H9 (cell line): ENCODE measurements around the gene NKX6-2. TPM values are rescaled to one million over a fixed set of nuclear protein-coding genes. Genes with fewer than 3 reads are reported as not detected.

ENCODE experiments used
- DNase-seq: peaks from one replicate; pipeline ENCODE4 v3.0.0-alpha.2; 2017
- H2AFZ ChIP-seq: one replicate; pipeline ENCODE4 v1.6.1; 2013; ENCODE audit warnings: mild to moderate bottlenecking, low read length, control low read depth, moderate library complexity
- H2AK5ac ChIP-seq: 2 replicates; pipeline ENCODE4 v1.6.1; 2013; ENCODE audit warnings: low read length, control low read depth, mixed read lengths; ENCODE audit not compliant: insufficient read length
- H2BK120ac ChIP-seq: one replicate; pipeline ENCODE4 v1.6.1; 2013; ENCODE audit warnings: low read depth, mild to moderate bottlenecking, low read length, control low read depth, inconsistent platforms; ENCODE audit not compliant: poor library complexity, severe bottlenecking
- H2BK12ac ChIP-seq: 2 replicates; pipeline ENCODE4 v1.6.1; 2013; ENCODE audit warnings: low read length, control low read depth, mixed read lengths, low read depth; ENCODE audit not compliant: insufficient read length
- H2BK15ac ChIP-seq: 2 replicates; pipeline ENCODE4 v1.6.1; 2013; ENCODE audit warnings: low read depth, low read length, control low read depth
- H2BK20ac ChIP-seq: one replicate; pipeline ENCODE4 v1.6.1; 2013; ENCODE audit warnings: low read depth, mild to moderate bottlenecking, low read length, control low read depth, inconsistent platforms; ENCODE audit not compliant: poor library complexity, severe bottlenecking
- H2BK5ac ChIP-seq: 2 replicates; pipeline ENCODE4 v1.6.1; 2013; ENCODE audit warnings: low read length, control low read depth, mixed read lengths; ENCODE audit not compliant: insufficient read length
- H3K14ac ChIP-seq: 2 replicates; pipeline ENCODE4 v1.6.1; 2013; ENCODE audit warnings: low read length, control low read depth; ENCODE audit not compliant: insufficient read depth
- H3K18ac ChIP-seq: 2 replicates; pipeline ENCODE4 v1.6.1; 2013; ENCODE audit warnings: low read depth, mild to moderate bottlenecking, mixed read lengths, low read length, control low read depth; ENCODE audit not compliant: insufficient read length
- H3K23ac ChIP-seq: 2 replicates; pipeline ENCODE4 v1.6.1; 2013; ENCODE audit warnings: low read length, control low read depth, mixed read lengths, low read depth; ENCODE audit not compliant: insufficient read length
- H3K23me2 ChIP-seq: 2 replicates; pipeline ENCODE4 v1.6.1; 2013; ENCODE audit warnings: low read depth, mild to moderate bottlenecking, mixed read lengths, low read length, control low read depth; ENCODE audit not compliant: insufficient read length, poor library complexity, severe bottlenecking
- H3K27ac ChIP-seq: 2 replicates; pipeline ENCODE4 v1.5.1; 2013; ENCODE audit warnings: low read length, control low read depth, mixed read lengths, low read depth; ENCODE audit not compliant: insufficient read length
- H3K27me3 ChIP-seq: 2 replicates; pipeline ENCODE4 v1.6.1; 2013; ENCODE audit warnings: low read length, control low read depth, inconsistent platforms; ENCODE audit not compliant: insufficient read depth
- H3K4ac ChIP-seq: 2 replicates; pipeline ENCODE4 v1.6.1; 2013; ENCODE audit warnings: low read depth, mild to moderate bottlenecking, control low read depth, inconsistent platforms, low read length, moderate library complexity
- H3K4me1 ChIP-seq: 2 replicates; pipeline ENCODE4 v1.6.1; 2013; ENCODE audit warnings: low read length, control low read depth, inconsistent platforms; ENCODE audit not compliant: insufficient read depth
- H3K4me2 ChIP-seq: 2 replicates; pipeline ENCODE4 v1.6.1; 2013; ENCODE audit warnings: low read length, control low read depth, mixed read lengths; ENCODE audit not compliant: insufficient read length, insufficient read depth
- H3K56ac ChIP-seq: 2 replicates; pipeline ENCODE4 v1.6.1; 2013; ENCODE audit warnings: low read depth, mild to moderate bottlenecking, mixed read lengths, low read length, control low read depth; ENCODE audit not compliant: insufficient read length
- H3K79me1 ChIP-seq: 2 replicates; pipeline ENCODE4 v1.6.1; 2013; ENCODE audit warnings: low read depth, mild to moderate bottlenecking, moderate library complexity, low read length, control low read depth, inconsistent platforms; ENCODE audit not compliant: insufficient read depth, poor library complexity, severe bottlenecking
- H3K79me2 ChIP-seq: 2 replicates; pipeline ENCODE4 v1.6.1; 2013; ENCODE audit warnings: low read length, control low read depth, inconsistent platforms; ENCODE audit not compliant: insufficient read depth
- H3K9ac ChIP-seq: 2 replicates; pipeline ENCODE4 v1.6.1; 2013; ENCODE audit warnings: low read length, control low read depth, mixed read lengths; ENCODE audit not compliant: insufficient read length; ENCODE audit errors: extremely low read depth
- H3K9me3 ChIP-seq: one replicate; pipeline ENCODE4 v1.6.1; 2013; ENCODE audit warnings: low read depth, low read length, inconsistent platforms; ENCODE audit not compliant: control insufficient read depth
- H3T11ph ChIP-seq: one replicate; pipeline ENCODE4 v1.6.1; 2013; ENCODE audit warnings: mild to moderate bottlenecking, low read length, control low read depth, inconsistent platforms
- H4K20me1 ChIP-seq: one replicate; pipeline ENCODE4 v1.6.1; 2013; ENCODE audit not compliant: control insufficient read depth, insufficient read length, insufficient read depth
- H4K5ac ChIP-seq: 2 replicates; pipeline ENCODE4 v1.6.1; 2013; ENCODE audit warnings: low read depth, mild to moderate bottlenecking, mixed read lengths, low read length, control low read depth; ENCODE audit not compliant: insufficient read length
- H4K8ac ChIP-seq: replicated peaks from 2 replicates; pipeline ENCODE4 v1.6.1; 2013; ENCODE audit warnings: low read length, control low read depth, mixed read lengths, low read depth; ENCODE audit not compliant: insufficient read length
- H4K91ac ChIP-seq: 2 replicates; pipeline ENCODE4 v1.6.1; 2013; ENCODE audit warnings: low read depth, mild to moderate bottlenecking, moderate library complexity, mixed read lengths, low read length, control low read depth; ENCODE audit not compliant: insufficient read length
- H3K27ac Mint-ChIP-seq, 3 experiments: 2 replicates in 2 of 3; 3 replicates in 1 of 3; pipeline ENCODE4 v1.8.0; 2020 to 2021; ENCODE audit warnings: mixed read lengths in 3 of 3, mild to moderate bottlenecking in 1 of 3, moderate library complexity in 1 of 3
- H3K27me3 Mint-ChIP-seq: 2 replicates; pipeline ENCODE4 v1.8.0; 2021; ENCODE audit warnings: low read depth, mild to moderate bottlenecking, moderate library complexity, mixed read lengths
- H3K36me3 Mint-ChIP-seq, 3 experiments: 2 replicates in 2 of 3; 3 replicates in 1 of 3; pipeline ENCODE4 v1.8.0; 2020 to 2021; ENCODE audit warnings: low read depth in 3 of 3, mixed read lengths in 3 of 3; ENCODE audit not compliant: insufficient read depth in 1 of 3
- H3K4me1 Mint-ChIP-seq, 2 experiments: 2 replicates each; pipeline ENCODE4 v1.8.0; 2020; ENCODE audit warnings: mixed read lengths in 2 of 2
- H3K4me3 Mint-ChIP-seq, 2 experiments: 2 replicates in 1 of 2; 3 replicates in 1 of 2; pipeline ENCODE4 v1.8.0; 2020 to 2021; ENCODE audit warnings: mild to moderate bottlenecking in 2 of 2, mixed read lengths in 2 of 2, moderate library complexity in 1 of 2
- H3K9me3 Mint-ChIP-seq, 2 experiments: 2 replicates in 1 of 2; 3 replicates in 1 of 2; pipeline ENCODE4 v1.8.0; 2020; ENCODE audit warnings: mild to moderate bottlenecking in 2 of 2, mixed read lengths in 2 of 2, moderate library complexity in 1 of 2
- CTCF ChIP-seq: fragments of 200-600 bp; sonication (generic); conservative IDR thresholded peaks from 3 replicates; pipeline ENCODE4 v1.8.0; 2021; ENCODE audit warnings: antibody characterized with exemption, mild to moderate bottlenecking
- WGBS: extraction: QIAGEN DNeasy Blood & Tissue Kit; methylation state at CpG from one replicate; pipeline ENCODE4 v1.1.7; 2013; ENCODE audit warnings: missing lambda C conversion rate, low lambda C conversion rate, mixed read lengths; ENCODE audit not compliant: insufficient read length; ENCODE audit errors: extremely low coverage; 5-methylcytosine and 5-hydroxymethylcytosine counted together
- total RNA-seq: library from RNA; stranded (reverse); gene quantifications from 2 replicates; pipeline ENCODE4 v1.2.1, GENCODE V29; 2021

The NKX6-2 gene
- total RNA-seq, 1 experiment from 2014 or later, result 0.13 TPM

DNA sequence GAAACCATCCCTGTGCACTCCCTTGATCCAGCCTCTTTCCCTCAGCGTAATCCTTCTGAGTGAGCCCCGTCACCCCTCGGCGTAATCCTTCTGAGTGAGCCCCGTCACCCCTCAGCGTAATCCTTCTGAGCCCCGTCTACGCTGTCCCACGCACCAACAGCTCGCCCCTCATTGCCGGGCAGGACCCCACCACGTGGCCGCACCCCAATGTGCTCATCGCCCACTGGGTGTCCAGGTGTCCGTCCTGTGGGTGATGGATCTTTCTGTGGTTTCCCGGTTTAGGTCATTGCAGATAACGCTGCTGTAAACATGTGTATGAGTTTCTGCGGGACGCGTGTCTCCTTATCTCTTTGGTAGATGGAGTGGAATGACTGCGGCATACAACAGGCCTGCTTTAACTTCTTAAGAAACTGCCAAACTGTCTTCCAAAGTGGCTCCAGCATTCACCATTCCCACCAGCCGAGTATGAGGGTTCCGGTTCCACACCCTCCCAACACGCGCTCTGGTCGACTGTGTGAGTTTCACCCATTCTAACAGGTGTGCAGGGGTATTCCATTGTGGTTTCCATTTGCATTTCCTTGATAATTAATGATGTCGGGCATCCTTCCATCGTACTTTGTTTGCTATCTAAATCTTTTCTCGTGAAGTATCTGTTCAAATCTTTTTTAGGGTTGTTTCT, 42.1 kb upstream of the NKX6-2 start:
- Histone ChIP-seq H3K23me2 (no peaks in the 10 kb centered on the region), H3T11ph (no peak overlapping the region), H3K4me2 (no peak overlapping the region), H4K91ac (no peak overlapping the region), H2BK15ac (no peak overlapping the region), H3K56ac (no peak overlapping the region), H3K27me3 (no peaks in the 10 kb centered on the region), H3K4ac (no peak overlapping the region), H2BK120ac (no peak overlapping the region), H4K5ac (no peak overlapping the region), H3K9ac (no peak overlapping the region), H3K4me1 (no peaks in the 10 kb centered on the region), H3K23ac (no peak overlapping the region), H2AK5ac (no peak overlapping the region), H2BK5ac (no peak overlapping the region), H3K79me1 (no peaks in the 10 kb centered on the region), H3K79me2 (no peaks in the 10 kb centered on the region), H3K9me3 (peaks cover 8% of the 10 kb centered on the region), H4K20me1 (no peaks in the 10 kb centered on the region), H3K18ac (no peak overlapping the region), H2AFZ (no peak overlapping the region), H2BK20ac (no peak overlapping the region), H3K14ac (no peak overlapping the region), H3K27ac (no peak overlapping the region), H4K8ac (no peak overlapping the region), H2BK12ac (no peak overlapping the region)
- Mint-ChIP-seq H3K4me1 (no peaks in the 10 kb centered on the region), H3K27me3 (peaks cover 16% of the 10 kb centered on the region), H3K36me3 (peaks cover 0 to 6% (median 3%) of the 10 kb centered on the region in 3 experiments; a peak in 6 of 7 replicates), H3K9me3 (peaks cover 16 to 31% of the 10 kb centered on the region in 2 experiments), H3K27ac (no peak overlapping the region; a peak in 2 of 7 replicates), H3K4me3 (no peak overlapping the region)
- DNase-seq, result peak; percentile 8
- no peak for TF ChIP-seq CTCF
- WGBS, result no CpG with 5 or more reads among the region's 29 CpGs
